ENCODE data around the gene SPNS1.

DNA sequence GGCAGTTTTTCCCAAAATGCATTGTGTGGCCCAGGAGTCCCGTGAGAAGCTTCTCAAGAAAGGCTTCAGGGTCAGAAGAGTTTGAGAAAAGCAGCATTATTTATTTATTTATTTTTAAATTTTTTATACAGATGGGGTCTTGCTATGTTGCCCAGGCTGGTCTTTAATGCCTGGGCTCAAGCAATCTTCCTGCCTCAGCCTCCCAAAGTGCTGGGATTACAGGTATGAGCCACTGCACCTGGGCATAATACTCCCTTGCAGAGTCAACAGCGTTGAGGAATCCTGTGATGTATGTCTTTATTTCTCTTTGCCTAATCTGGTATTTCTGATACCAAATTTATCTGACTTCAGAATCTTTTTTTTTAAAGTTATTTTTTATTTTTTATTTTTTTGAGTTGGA lies 25.4 kb downstream of the SPNS1 start:
- TF ChIP-seq, protein P1, sequence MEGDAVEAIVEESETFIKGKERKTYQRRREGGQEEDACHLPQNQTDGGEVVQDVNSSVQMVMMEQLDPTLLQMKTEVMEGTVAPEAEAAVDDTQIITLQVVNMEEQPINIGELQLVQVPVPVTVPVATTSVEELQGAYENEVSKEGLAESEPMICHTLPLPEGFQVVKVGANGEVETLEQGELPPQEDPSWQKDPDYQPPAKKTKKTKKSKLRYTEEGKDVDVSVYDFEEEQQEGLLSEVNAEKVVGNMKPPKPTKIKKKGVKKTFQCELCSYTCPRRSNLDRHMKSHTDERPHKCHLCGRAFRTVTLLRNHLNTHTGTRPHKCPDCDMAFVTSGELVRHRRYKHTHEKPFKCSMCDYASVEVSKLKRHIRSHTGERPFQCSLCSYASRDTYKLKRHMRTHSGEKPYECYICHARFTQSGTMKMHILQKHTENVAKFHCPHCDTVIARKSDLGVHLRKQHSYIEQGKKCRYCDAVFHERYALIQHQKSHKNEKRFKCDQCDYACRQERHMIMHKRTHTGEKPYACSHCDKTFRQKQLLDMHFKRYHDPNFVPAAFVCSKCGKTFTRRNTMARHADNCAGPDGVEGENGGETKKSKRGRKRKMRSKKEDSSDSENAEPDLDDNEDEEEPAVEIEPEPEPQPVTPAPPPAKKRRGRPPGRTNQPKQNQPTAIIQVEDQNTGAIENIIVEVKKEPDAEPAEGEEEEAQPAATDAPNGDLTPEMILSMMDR (IDR thresholded peaks at IDR 0.05) = no peak
- TF ChIP-seq POLR2A (IDR thresholded peaks at IDR 0.05) = no peak
